ENCODE results near the gene BET1L. TPM values are rescaled to one million over a fixed set of nuclear protein-coding genes. Genes with fewer than 3 reads are reported as not detected.
A peak's percentile ranks its signal among the peaks of the same experiment; 100 is the strongest.

Gene BET1L
- total and polyA plus RNA-seq, 10 of the 15 experiments (the other 5 are each of a cell fraction or from before 2014, with no cell fraction given) = 6.7 to 55.4 (median 39.7) TPM

DNA sequence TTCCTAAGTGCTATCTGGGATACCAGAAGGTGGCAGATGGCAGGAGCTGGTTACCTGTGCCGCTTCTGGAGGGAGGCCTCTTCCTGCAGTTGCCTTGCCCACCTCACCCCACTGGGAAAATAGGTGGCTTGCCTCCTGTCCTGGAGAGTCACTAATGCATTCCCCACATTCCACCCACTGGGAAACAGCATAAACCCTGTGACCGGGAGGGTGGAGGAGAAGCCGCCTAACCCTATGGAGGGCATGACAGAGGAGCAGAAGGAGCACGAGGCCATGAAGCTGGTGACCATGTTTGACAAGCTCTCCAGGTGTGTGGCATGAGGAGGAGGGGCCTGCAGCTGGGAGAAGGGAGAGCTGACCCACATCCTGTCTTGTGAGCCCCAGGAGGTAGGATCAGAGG, 5.9 kb upstream of the BET1L start:
- ChIA-PET CTCF (no interaction called here), POLR2A (no interaction called here), RAD21 (ENCODE audit: unreplicated experiment) (no interaction called here), SMC1A (ENCODE audit: uncharacterized antibody, unreplicated experiment) (no interaction called here)
- H3K4me1 ChIP-seq (ENCODE audit: control insufficient read depth, insufficient read depth, low read length) = peaks cover 15% of the 10 kb centered on the region
- WGBS (ENCODE audit: insufficient coverage, insufficient replicate concordance, low lambda C conversion rate, missing lambda C conversion rate) = 92% methylated on average over 4 of the region's 4 CpGs
- H4K20me1 ChIP-seq (ENCODE audit: control insufficient read depth, insufficient read depth) = no peaks in the 10 kb centered on the region
- no peak overlapping the region for H3K4me2 ChIP-seq (ENCODE audit: control insufficient read depth, insufficient read depth)
- no peak for TF ChIP-seq EGR1 (IDR thresholded peaks at IDR 0.05; ENCODE audit: borderline replicate concordance in 1 of 2, low read depth in 2 of 2, low read length in 2 of 2)
- TF ChIP-seq BMI1 (IDR thresholded peaks at IDR 0.05; ENCODE audit: borderline replicate concordance) = no peak
- TF ChIP-seq RBBP5 (conservative IDR thresholded peaks at IDR 0.05) = no peak
- no peak for TF ChIP-seq HDGF (IDR thresholded peaks at IDR 0.05)
- TF ChIP-seq CHD1 (IDR thresholded peaks at IDR 0.05; ENCODE audit: low read depth, low read length) = no peak
- no peak for TF ChIP-seq RAD21 (IDR thresholded peaks at IDR 0.05; ENCODE audit: insufficient read depth, low read depth, low read length)
- H3K27ac ChIP-seq (ENCODE audit: control insufficient read depth, insufficient read depth) = no peak overlapping the region
- no peak overlapping the region for H2AFZ ChIP-seq (ENCODE audit: control insufficient read depth, low read depth, low read length)
- BruUV-seq (replicated peaks) = no TSS peak
- H3K9ac ChIP-seq (ENCODE audit: control insufficient read depth, insufficient read depth, low read length) = no peak overlapping the region
- peaks cover 24 to 39% of the 10 kb centered on the region in 2 experiments for H3K36me3 ChIP-seq (ENCODE audit: control insufficient read depth in 2 of 2, insufficient read depth in 2 of 2, low read length in 1 of 2)
- H3K27me3 ChIP-seq (replicated peaks in 1 of 2; ENCODE audit: control insufficient read depth in 2 of 2, insufficient read depth in 2 of 2, low read length in 1 of 2) = no peaks in the 10 kb centered on the region
- ATAC-seq (no peak), FAIRE-seq (no peak), DNase-seq (ENCODE audit: low read depth, low spot score) (no peak)
- H3K79me2 ChIP-seq (ENCODE audit: control insufficient read depth, insufficient read depth, low read length) = peaks cover 28% of the 10 kb centered on the region
- H3K9me3 ChIP-seq (replicated peaks; ENCODE audit: control insufficient read depth, insufficient read depth, low read length) = no peaks in the 10 kb centered on the region
- in situ Hi-C loops (cut with MboI) (no loop called here), intact Hi-C loops (cut with micrococcal nuclease; ENCODE audit: unreplicated experiment) (no loop called here)
- no peak overlapping the region for H3K4me3 ChIP-seq

DNA sequence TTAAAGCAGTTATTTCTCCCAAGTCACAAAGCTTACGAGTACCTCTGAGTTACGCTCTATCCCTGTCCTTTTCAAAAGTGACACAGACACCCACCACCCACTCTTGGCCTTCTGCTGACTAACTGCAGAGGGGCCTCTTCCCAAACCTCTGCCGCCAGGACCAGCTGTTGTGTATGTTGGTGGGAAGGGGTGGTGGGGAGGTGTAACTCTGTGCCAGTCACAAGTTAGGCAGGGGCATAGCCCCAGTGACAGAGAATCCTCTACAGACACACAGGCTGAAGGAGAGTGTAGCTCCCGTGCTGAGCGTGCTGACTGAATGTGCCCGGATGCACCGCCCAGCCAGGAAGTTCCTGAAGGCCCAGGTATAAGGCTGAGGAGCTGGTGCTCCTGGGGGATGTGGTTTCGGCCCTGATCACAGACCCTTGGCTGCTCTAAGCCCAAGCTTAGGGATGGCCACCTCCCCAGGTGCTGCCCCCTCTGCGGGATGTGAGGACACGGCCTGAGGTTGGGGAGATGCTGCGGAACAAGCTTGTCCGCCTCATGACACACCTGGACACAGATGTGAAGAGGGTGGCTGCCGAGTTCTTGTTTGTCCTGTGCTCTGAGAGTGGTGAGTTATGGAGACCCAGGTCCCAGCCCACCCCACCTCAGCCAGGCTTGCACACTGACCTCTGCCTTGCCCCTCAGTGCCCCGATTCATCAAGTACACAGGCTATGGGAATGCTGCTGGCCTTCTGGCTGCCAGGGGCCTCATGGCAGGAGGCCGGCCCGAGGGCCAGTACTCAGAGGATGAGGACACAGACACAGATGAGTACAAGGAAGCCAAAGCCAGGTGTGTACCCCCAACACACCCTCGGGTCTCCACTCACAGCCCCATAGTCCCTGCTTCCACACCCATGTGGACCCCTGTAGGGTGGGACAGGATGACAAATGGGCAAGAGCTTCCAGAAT, 5.2 kb upstream of the BET1L start:
- SMC1A ChIA-PET (ENCODE audit: uncharacterized antibody, unreplicated experiment) = no interaction called here
- H4K20me1 ChIP-seq (ENCODE audit: control insufficient read depth, insufficient read depth) = no peaks in the 10 kb centered on the region
- RAD21 ChIA-PET (ENCODE audit: unreplicated experiment) = interaction anchor here (0.9 kb wide), 1 partner anchor 23 kb away, joined by 3 read pairs; no protein-coding TSS in a partner anchor
- peaks cover 24 to 39% of the 10 kb centered on the region in 2 experiments for H3K36me3 ChIP-seq (ENCODE audit: control insufficient read depth in 2 of 2, insufficient read depth in 2 of 2, low read length in 1 of 2)
- no peak for ATAC-seq
- no peak overlapping the region for H3K4me2 ChIP-seq (ENCODE audit: control insufficient read depth, insufficient read depth)
- intact Hi-C loops (cut with micrococcal nuclease; ENCODE audit: unreplicated experiment) (no loop called here), in situ Hi-C loops (cut with MboI) (no loop called here)
- H3K9ac ChIP-seq (ENCODE audit: control insufficient read depth, insufficient read depth, low read length) = no peak overlapping the region
- H3K9me3 ChIP-seq (replicated peaks; ENCODE audit: control insufficient read depth, insufficient read depth, low read length) = no peaks in the 10 kb centered on the region
- 96% methylated on average over 17 of the region's 17 CpGs for WGBS (ENCODE audit: insufficient coverage, insufficient replicate concordance, low lambda C conversion rate, missing lambda C conversion rate)
- BruUV-seq (replicated peaks) = no TSS peak
- CTCF ChIA-PET = no interaction called here
- H3K79me2 ChIP-seq (ENCODE audit: control insufficient read depth, insufficient read depth, low read length) = peaks cover 31% of the 10 kb centered on the region
- no peak overlapping the region for H3K4me3 ChIP-seq
- no peak for FAIRE-seq
- no peak overlapping the region for H2AFZ ChIP-seq (ENCODE audit: control insufficient read depth, low read depth, low read length)
- H3K4me1 ChIP-seq (ENCODE audit: control insufficient read depth, insufficient read depth, low read length) = peaks cover 15% of the 10 kb centered on the region
- no peak for DNase-seq (ENCODE audit: low read depth, low spot score)
- no peaks in the 10 kb centered on the region for H3K27me3 ChIP-seq (replicated peaks in 1 of 2; ENCODE audit: control insufficient read depth in 2 of 2, insufficient read depth in 2 of 2, low read length in 1 of 2)
- no peak overlapping the region for H3K27ac ChIP-seq (ENCODE audit: control insufficient read depth, insufficient read depth)
- no peak for TF ChIP-seq STAT3 (IDR thresholded peaks at IDR 0.05; ENCODE audit: low read depth, low read length)
- TF ChIP-seq HDGF (IDR thresholded peaks at IDR 0.05) = no peak
- TF ChIP-seq POLR2A (IDR thresholded peaks at IDR 0.05; ENCODE audit: low read depth, low read length) = 0 out of 2 replicates have a peak, but pooled peaks have one; percentile 25
- TF ChIP-seq, protein P1, sequence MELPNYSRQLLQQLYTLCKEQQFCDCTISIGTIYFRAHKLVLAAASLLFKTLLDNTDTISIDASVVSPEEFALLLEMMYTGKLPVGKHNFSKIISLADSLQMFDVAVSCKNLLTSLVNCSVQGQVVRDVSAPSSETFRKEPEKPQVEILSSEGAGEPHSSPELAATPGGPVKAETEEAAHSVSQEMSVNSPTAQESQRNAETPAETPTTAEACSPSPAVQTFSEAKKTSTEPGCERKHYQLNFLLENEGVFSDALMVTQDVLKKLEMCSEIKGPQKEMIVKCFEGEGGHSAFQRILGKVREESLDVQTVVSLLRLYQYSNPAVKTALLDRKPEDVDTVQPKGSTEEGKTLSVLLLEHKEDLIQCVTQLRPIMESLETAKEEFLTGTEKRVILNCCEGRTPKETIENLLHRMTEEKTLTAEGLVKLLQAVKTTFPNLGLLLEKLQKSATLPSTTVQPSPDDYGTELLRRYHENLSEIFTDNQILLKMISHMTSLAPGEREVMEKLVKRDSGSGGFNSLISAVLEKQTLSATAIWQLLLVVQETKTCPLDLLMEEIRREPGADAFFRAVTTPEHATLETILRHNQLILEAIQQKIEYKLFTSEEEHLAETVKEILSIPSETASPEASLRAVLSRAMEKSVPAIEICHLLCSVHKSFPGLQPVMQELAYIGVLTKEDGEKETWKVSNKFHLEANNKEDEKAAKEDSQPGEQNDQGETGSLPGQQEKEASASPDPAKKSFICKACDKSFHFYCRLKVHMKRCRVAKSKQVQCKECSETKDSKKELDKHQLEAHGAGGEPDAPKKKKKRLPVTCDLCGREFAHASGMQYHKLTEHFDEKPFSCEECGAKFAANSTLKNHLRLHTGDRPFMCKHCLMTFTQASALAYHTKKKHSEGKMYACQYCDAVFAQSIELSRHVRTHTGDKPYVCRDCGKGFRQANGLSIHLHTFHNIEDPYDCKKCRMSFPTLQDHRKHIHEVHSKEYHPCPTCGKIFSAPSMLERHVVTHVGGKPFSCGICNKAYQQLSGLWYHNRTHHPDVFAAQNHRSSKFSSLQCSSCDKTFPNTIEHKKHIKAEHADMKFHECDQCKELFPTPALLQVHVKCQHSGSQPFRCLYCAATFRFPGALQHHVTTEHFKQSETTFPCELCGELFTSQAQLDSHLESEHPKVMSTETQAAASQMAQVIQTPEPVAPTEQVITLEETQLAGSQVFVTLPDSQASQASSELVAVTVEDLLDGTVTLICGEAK (IDR thresholded peaks at IDR 0.05; ENCODE audit: borderline replicate concordance) = no peak
- TF ChIP-seq MEF2B (IDR thresholded peaks at IDR 0.05; ENCODE audit: partially characterized antibody, poor library complexity, severe bottlenecking) = no peak
- TF ChIP-seq BRCA1 (IDR thresholded peaks at IDR 0.05; ENCODE audit: low read depth, low read length) = no peak
- no peak for TF ChIP-seq STAT1 (conservative IDR thresholded peaks at IDR 0.05)
- POLR2A ChIA-PET = no interaction called here

All from GM12878 (cell line).